ENCODE data around the gene FAM120AOS. TPM values are rescaled to one million over a fixed set of nuclear protein-coding genes. Genes with fewer than 3 reads are reported as not detected.

FAM120AOS gene
- polyA plus RNA-seq, 1 of the 3 experiments (the other 2 are of a cell fraction), result 30.1 TPM

- Histone ChIP-seq H3K9me3 (no peaks in the 10 kb centered on the region), H3K9ac (no peak overlapping the region), H3K9me2 (no peaks in the 10 kb centered on the region), H3K36me3 (replicated peaks in 1 of 2; ENCODE audit: control insufficient read depth in 1 of 2, insufficient read depth in 2 of 2, low read length in 1 of 2) (peaks cover 6 to 47% of the 10 kb centered on the region in 2 experiments), H3F3A (replicated peaks; ENCODE audit: insufficient read depth) (no peaks in the 10 kb centered on the region), H3K27me3 (ENCODE audit: insufficient read depth) (no peaks in the 10 kb centered on the region), H3K79me2 (ENCODE audit: insufficient read depth) (peaks cover 30% of the 10 kb centered on the region; the same call in 1 of the 2 replicates), H3K4me3 (ENCODE audit: low read depth in 2 of 2, low read length in 1 of 2) (no peak overlapping the region), H3K27ac (ENCODE audit: low read depth in 2 of 2, low read length in 1 of 2) (no peak overlapping the region), H3K4me1 (ENCODE audit: control insufficient read depth in 1 of 2, insufficient read depth in 2 of 2, low read depth in 1 of 2, low read length in 1 of 2) (peaks cover 0 to 7% of the 10 kb centered on the region in 2 experiments; a peak in 2 of 4 replicates), H4K20me1 (ENCODE audit: insufficient read depth) (no peaks in the 10 kb centered on the region), H3K4me2 (no peak overlapping the region), H2AFZ (ENCODE audit: low read depth) (no peak overlapping the region)
- TF ChIP-seq TEAD4 (IDR thresholded peaks at IDR 0.05; ENCODE audit: borderline replicate concordance, insufficient read depth), result no peak
- no peak for TF ChIP-seq USF1 (IDR thresholded peaks at IDR 0.05; ENCODE audit: borderline replicate concordance, low read depth)
- no peak for DNase-seq
- WGBS (ENCODE audit: low lambda C conversion rate), result 72% methylated on average over 3 of the region's 3 CpGs
- POLR2A ChIA-PET, result no interaction called here
- CTCF ChIA-PET, result interaction anchor here (1.3 kb wide), 1 partner anchor 12 kb away, joined by 3 read pairs; no protein-coding TSS in a partner anchor
Observed at GRCh38 chr9:93496285-93496684, 42.9 kb upstream of the FAM120AOS start.

GRCh38 chr9:93493949-93494348 lies 40.6 kb upstream of the FAM120AOS start:
- no peaks in the 10 kb centered on the region for H4K20me1 ChIP-seq (ENCODE audit: insufficient read depth)
- H3K9me2 ChIP-seq, result no peaks in the 10 kb centered on the region
- no peak overlapping the region for H3K9ac ChIP-seq
- TF ChIP-seq FOXJ3 (CRISPR knock-in tag; IDR thresholded peaks at IDR 0.05) (no peak), USF1 (IDR thresholded peaks at IDR 0.05; ENCODE audit: borderline replicate concordance, low read depth) (no peak), CHD2 (IDR thresholded peaks at IDR 0.05; ENCODE audit: low read length, partially characterized antibody) (no peak), MAX (IDR thresholded peaks at IDR 0.05; ENCODE audit: low read depth) (no peak)
- no peak for DNase-seq
- no peak overlapping the region for H3K4me3 ChIP-seq (ENCODE audit: low read depth in 2 of 2, low read length in 1 of 2)
- ChIA-PET POLR2A (no interaction called here), CTCF (no interaction called here)
- no peaks in the 10 kb centered on the region for H3K9me3 ChIP-seq
- H3K4me2 ChIP-seq, result no peak overlapping the region
- H3K79me2 ChIP-seq (ENCODE audit: insufficient read depth), result peaks cover 44% of the 10 kb centered on the region
- peaks cover 6 to 43% of the 10 kb centered on the region in 2 experiments for H3K36me3 ChIP-seq (replicated peaks in 1 of 2; ENCODE audit: control insufficient read depth in 1 of 2, insufficient read depth in 2 of 2, low read length in 1 of 2)
- no peaks in the 10 kb centered on the region for H3F3A ChIP-seq (replicated peaks; ENCODE audit: insufficient read depth)
- 92% methylated on average over 12 of the region's 12 CpGs for WGBS (ENCODE audit: low lambda C conversion rate)
- no peaks in the 10 kb centered on the region for H3K27me3 ChIP-seq (ENCODE audit: insufficient read depth)
- H2AFZ ChIP-seq (ENCODE audit: low read depth), result no peak overlapping the region
- H3K4me1 ChIP-seq (ENCODE audit: control insufficient read depth in 1 of 2, insufficient read depth in 2 of 2, low read depth in 1 of 2, low read length in 1 of 2), result no peaks in the 10 kb centered on the region; a peak in 1 of 4 replicates
- H3K27ac ChIP-seq (ENCODE audit: low read depth in 2 of 2, low read length in 1 of 2), result no peak overlapping the region

GRCh38 chr9:93492327-93492726 lies 38.9 kb upstream of the FAM120AOS start:
- no peak overlapping the region for H3K27ac ChIP-seq (ENCODE audit: low read depth in 2 of 2, low read length in 1 of 2)
- ChIA-PET POLR2A (no interaction called here), CTCF (no interaction called here)
- peaks cover 6 to 34% of the 10 kb centered on the region in 2 experiments for H3K36me3 ChIP-seq (replicated peaks in 1 of 2; ENCODE audit: control insufficient read depth in 1 of 2, insufficient read depth in 2 of 2, low read length in 1 of 2)
- no peak overlapping the region for H3K4me2 ChIP-seq
- H3K9me2 ChIP-seq, result no peaks in the 10 kb centered on the region
- H3K4me3 ChIP-seq (ENCODE audit: low read depth in 2 of 2, low read length in 1 of 2), result no peak overlapping the region
- no peaks in the 10 kb centered on the region for H3F3A ChIP-seq (replicated peaks; ENCODE audit: insufficient read depth)
- WGBS (ENCODE audit: low lambda C conversion rate), result 74% methylated on average over 5 of the region's 5 CpGs
- no peak overlapping the region for H3K9ac ChIP-seq
- no peaks in the 10 kb centered on the region for H3K27me3 ChIP-seq (ENCODE audit: insufficient read depth)
- no peaks in the 10 kb centered on the region; a peak in 1 of 4 replicates for H3K4me1 ChIP-seq (ENCODE audit: control insufficient read depth in 1 of 2, insufficient read depth in 2 of 2, low read depth in 1 of 2, low read length in 1 of 2)
- no peaks in the 10 kb centered on the region for H3K9me3 ChIP-seq
- no peak overlapping the region for H2AFZ ChIP-seq (ENCODE audit: low read depth)
- H3K79me2 ChIP-seq (ENCODE audit: insufficient read depth), result peaks cover 57% of the 10 kb centered on the region
- DNase-seq, result no peak
- no peaks in the 10 kb centered on the region for H4K20me1 ChIP-seq (ENCODE audit: insufficient read depth)
- TF ChIP-seq POLR2AphosphoS5 (IDR thresholded peaks at IDR 0.05; ENCODE audit: low read depth, low read length) (no peak), EZH2phosphoT487 (IDR thresholded peaks at IDR 0.05; ENCODE audit: borderline replicate concordance, low read depth) (no peak), PBX3 (IDR thresholded peaks at IDR 0.05) (no peak), USF1 (IDR thresholded peaks at IDR 0.05; ENCODE audit: borderline replicate concordance, low read depth) (no peak), ZBTB33 (IDR thresholded peaks at IDR 0.05; ENCODE audit: borderline replicate concordance, low read depth) (no peak), GATA2 (CRISPR knock-in tag; IDR thresholded peaks at IDR 0.05) (no peak), USF2 (IDR thresholded peaks at IDR 0.05; ENCODE audit: borderline replicate concordance, low read depth, low read length) (no peak), JUND (IDR thresholded peaks at IDR 0.05) (no peak), CHD2 (IDR thresholded peaks at IDR 0.05; ENCODE audit: low read length, partially characterized antibody) (no peak), SIN3A (IDR thresholded peaks at IDR 0.05; ENCODE audit: borderline replicate concordance, low read depth, low read length) (no peak), TEAD4 (IDR thresholded peaks at IDR 0.05; ENCODE audit: borderline replicate concordance, insufficient read depth) (no peak), FOXJ3 (CRISPR knock-in tag; IDR thresholded peaks at IDR 0.05) (no peak)
